ENCODE results near the gene CLIC1.

CLIC1 gene

GRCh38 chr6:31768363-31769257 is 32.3 kb upstream of the CLIC1 start:
- DNase-seq = no peak

GRCh38 chr6:31767096-31767645 is 30.8 kb upstream of the CLIC1 start:
- no peak for DNase-seq

GRCh38 chr6:31765910-31766794 is 29.8 kb upstream of the CLIC1 start:
- DNase-seq = no peak

- DNase-seq = no peak
These were observed 29.2 kb upstream of the CLIC1 start for GRCh38 chr6:31765559-31765909.

GRCh38 chr6:31764198-31764597 is 27.9 kb upstream of the CLIC1 start:
- DNase-seq = no peak

- DNase-seq = no peak
These were observed 27.2 kb upstream of the CLIC1 start for GRCh38 chr6:31763619-31763940.

GRCh38 chr6:31762878-31763618 is 26.7 kb upstream of the CLIC1 start:
- DNase-seq = no peak

- no peak for DNase-seq
These were observed 26.0 kb upstream of the CLIC1 start, which contains the start of gene SAPCD1 for GRCh38 chr6:31762356-31762755. Gene SAPCD1 (plus strand): TSS chr6:31762656. CDS start chr6:31763055, 399 bp downstream.

GRCh38 chr6:31761343-31761742 is 25.0 kb upstream of the CLIC1 start:
- no peak for DNase-seq

- no peak for DNase-seq
These were observed 24.5 kb upstream of the CLIC1 start for GRCh38 chr6:31760790-31761189.

- no peak for DNase-seq
These were observed 22.0 kb upstream of the CLIC1 start for GRCh38 chr6:31758281-31758680.

GRCh38 chr6:31752739-31753319 is 16.5 kb upstream of the CLIC1 start:
- DNase-seq = no peak

- DNase-seq = no peak
These were observed 14.2 kb upstream of the CLIC1 start for GRCh38 chr6:31750411-31751022.

GRCh38 chr6:31749301-31750036 is 13.1 kb upstream of the CLIC1 start:
- DNase-seq = no peak

GRCh38 chr6:31744422-31744821 is 8.1 kb upstream of the CLIC1 start:
- no peak for DNase-seq

- DNase-seq = no peak
These were observed 6.6 kb upstream of the CLIC1 start for GRCh38 chr6:31742894-31743293.

- no peak for DNase-seq
These were observed 5.5 kb upstream of the CLIC1 start for GRCh38 chr6:31741815-31742214.

GRCh38 chr6:31740397-31741223 is 4.3 kb upstream of the CLIC1 start:
- no peak for DNase-seq

GRCh38 chr6:31739639-31740396 is 3.5 kb upstream of the CLIC1 start, which contains the start of gene MSH5:
Gene MSH5 (plus strand): TSS chr6:31740005. CDS start chr6:31740467, 462 bp downstream.
- DNase-seq = peak; percentile 98

Data from NCI-H1694 treated with DMSO at 0.1 percent for 48 hours (cell line).